ENCODE data around the gene ACVR1B. TPM values are rescaled to one million over a fixed set of nuclear protein-coding genes. Genes with fewer than 3 reads are reported as not detected.
A peak's percentile ranks its signal among the peaks of the same experiment; 100 is the strongest.

The ACVR1B gene
- total RNA-seq, 1 experiment from 2014 or later, result 112 TPM

DNA sequence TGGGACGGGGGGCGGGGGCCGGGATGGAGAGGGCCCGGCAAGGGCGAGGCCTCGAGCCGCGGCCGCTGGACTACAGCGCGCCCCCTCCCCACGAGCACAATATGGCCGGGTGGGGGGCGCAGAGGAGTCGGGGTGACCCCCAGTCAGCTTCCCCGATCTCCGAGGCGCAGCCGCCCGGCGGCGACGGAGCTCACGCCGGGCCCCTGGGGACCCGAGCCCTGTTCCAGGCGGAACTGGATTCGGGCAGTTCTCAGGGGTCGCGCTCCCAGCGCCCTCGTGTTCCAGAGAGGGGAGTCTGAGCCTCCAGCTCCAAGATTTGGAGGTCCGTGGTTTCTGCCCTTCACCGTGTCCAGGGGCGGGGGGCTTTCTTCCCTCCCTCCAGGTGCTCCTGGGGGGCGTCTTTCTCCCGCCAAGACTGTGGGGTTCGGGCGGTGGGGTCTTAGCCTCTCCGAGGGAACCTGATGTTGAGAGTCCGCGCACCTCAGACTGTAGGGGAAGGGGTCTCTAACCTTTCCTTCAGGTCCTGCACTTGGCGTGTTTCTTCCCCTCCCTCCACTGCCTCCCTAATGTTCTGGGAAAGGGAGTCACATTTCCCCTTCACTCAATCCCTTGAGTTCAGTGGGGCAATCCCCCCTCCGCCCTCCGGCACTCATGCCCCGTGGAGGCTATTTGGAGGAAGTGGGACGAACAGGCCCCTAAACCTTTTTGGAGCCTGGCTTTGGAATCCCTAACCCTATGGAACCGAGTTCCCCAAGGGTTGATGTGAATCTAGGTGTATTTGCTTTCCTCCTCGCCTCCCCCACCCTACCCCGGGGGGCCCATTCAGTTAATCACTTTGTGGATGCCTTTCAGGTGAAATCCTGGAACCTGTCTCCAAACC is 584 bp downstream of the ACVR1B start:
- no peaks in the 10 kb centered on the region for H3K27me3 ChIP-seq (replicated peaks; ENCODE audit: control insufficient read depth, insufficient read depth, low read length)
- TF ChIP-seq, protein P1, sequence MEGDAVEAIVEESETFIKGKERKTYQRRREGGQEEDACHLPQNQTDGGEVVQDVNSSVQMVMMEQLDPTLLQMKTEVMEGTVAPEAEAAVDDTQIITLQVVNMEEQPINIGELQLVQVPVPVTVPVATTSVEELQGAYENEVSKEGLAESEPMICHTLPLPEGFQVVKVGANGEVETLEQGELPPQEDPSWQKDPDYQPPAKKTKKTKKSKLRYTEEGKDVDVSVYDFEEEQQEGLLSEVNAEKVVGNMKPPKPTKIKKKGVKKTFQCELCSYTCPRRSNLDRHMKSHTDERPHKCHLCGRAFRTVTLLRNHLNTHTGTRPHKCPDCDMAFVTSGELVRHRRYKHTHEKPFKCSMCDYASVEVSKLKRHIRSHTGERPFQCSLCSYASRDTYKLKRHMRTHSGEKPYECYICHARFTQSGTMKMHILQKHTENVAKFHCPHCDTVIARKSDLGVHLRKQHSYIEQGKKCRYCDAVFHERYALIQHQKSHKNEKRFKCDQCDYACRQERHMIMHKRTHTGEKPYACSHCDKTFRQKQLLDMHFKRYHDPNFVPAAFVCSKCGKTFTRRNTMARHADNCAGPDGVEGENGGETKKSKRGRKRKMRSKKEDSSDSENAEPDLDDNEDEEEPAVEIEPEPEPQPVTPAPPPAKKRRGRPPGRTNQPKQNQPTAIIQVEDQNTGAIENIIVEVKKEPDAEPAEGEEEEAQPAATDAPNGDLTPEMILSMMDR (IDR thresholded peaks at IDR 0.05; ENCODE audit: insufficient read depth in 1 of 2, low read depth in 1 of 2, low read length in 1 of 2, severe bottlenecking in 1 of 2, unreplicated experiment in 1 of 2), result no peak
- Mint-ChIP-seq H3K4me3 (ENCODE audit: unreplicated experiment) (peak overlapping the region; percentile 87), H3K27ac (ENCODE audit: unreplicated experiment) (peak overlapping the region; percentile 78), H3K27me3 (ENCODE audit: insufficient read depth, unreplicated experiment) (no peaks in the 10 kb centered on the region), H3K4me1 (ENCODE audit: low read depth, unreplicated experiment) (peaks cover 33% of the 10 kb centered on the region), H3K36me3 (ENCODE audit: insufficient read depth, unreplicated experiment) (peaks cover 15% of the 10 kb centered on the region), H3K9me3 (ENCODE audit: unreplicated experiment) (no peaks in the 10 kb centered on the region)
- ChIA-PET POLR2A (interaction anchor here (0.5 to 0.9 kb wide), 3 partner anchors 10 to 32 kb away, joined by 3 to 8 read pairs (median 4); no protein-coding TSS in a partner anchor), CTCF (interaction anchor here (1.4 kb wide), 1 partner anchor 73 kb away, joined by 6 read pairs; no protein-coding TSS in a partner anchor)
- no TSS peak for BruUV-seq (replicated peaks)
- H3K4me1 ChIP-seq, result peaks cover 30% of the 10 kb centered on the region
- intact Hi-C loops (cut with micrococcal nuclease; ENCODE audit: unreplicated experiment), result loop anchor here (1.0 to 2.0 kb wide), 3 partner anchors 9 to 57 kb away; no protein-coding TSS in a partner anchor
- no peaks in the 10 kb centered on the region for H3K9me3 ChIP-seq
- H3K36me3 ChIP-seq (ENCODE audit: control insufficient read depth, insufficient read depth, low read length), result no peaks in the 10 kb centered on the region
- H3K4me3 ChIP-seq (ENCODE audit: low read depth, low read length), result peak overlapping the region; percentile 72
- peak in 1 of 2 experiments; percentile 36 for DNase-seq

GRCh38 chr12:51953089-51953488 is 1.6 kb downstream of the ACVR1B start:
- intact Hi-C loops (cut with micrococcal nuclease; ENCODE audit: unreplicated experiment), result loop anchor here (2.0 kb wide), 1 partner anchor 58 kb away; no protein-coding TSS in a partner anchor
- H3K4me1 Mint-ChIP-seq (ENCODE audit: low read depth, unreplicated experiment), result peaks cover 33% of the 10 kb centered on the region
- no peaks in the 10 kb centered on the region for H3K9me3 Mint-ChIP-seq (ENCODE audit: unreplicated experiment)
- no peaks in the 10 kb centered on the region for H3K9me3 ChIP-seq
- peak overlapping the region; percentile 87 for H3K4me3 Mint-ChIP-seq (ENCODE audit: unreplicated experiment)
- peak overlapping the region; percentile 78 for H3K27ac Mint-ChIP-seq (ENCODE audit: unreplicated experiment)
- H3K36me3 ChIP-seq (ENCODE audit: control insufficient read depth, insufficient read depth, low read length), result no peaks in the 10 kb centered on the region
- BruUV-seq (replicated peaks), result no TSS peak
- H3K4me3 ChIP-seq (ENCODE audit: low read depth, low read length), result peak overlapping the region; percentile 72
- ChIA-PET CTCF (interaction anchor here (0.7 kb wide), 1 partner anchor 24 kb away, joined by 5 read pairs; no protein-coding TSS in a partner anchor), POLR2A (interaction anchor here (1.0 kb wide), 1 partner anchor 24 kb away, joined by 3 read pairs; no protein-coding TSS in a partner anchor)
- H3K27me3 Mint-ChIP-seq (ENCODE audit: insufficient read depth, unreplicated experiment), result no peaks in the 10 kb centered on the region
- peaks cover 22% of the 10 kb centered on the region for H3K36me3 Mint-ChIP-seq (ENCODE audit: insufficient read depth, unreplicated experiment)
- no peak for DNase-seq
- TF ChIP-seq, protein P1 (IDR thresholded peaks at IDR 0.05; ENCODE audit: insufficient read depth in 1 of 2, low read depth in 1 of 2, low read length in 1 of 2, severe bottlenecking in 1 of 2, unreplicated experiment in 1 of 2), result no peak
- no peaks in the 10 kb centered on the region for H3K27me3 ChIP-seq (replicated peaks; ENCODE audit: control insufficient read depth, insufficient read depth, low read length)
- H3K4me1 ChIP-seq, result peaks cover 36% of the 10 kb centered on the region

- Mint-ChIP-seq H3K4me3 (ENCODE audit: unreplicated experiment) (peak overlapping the region; percentile 87), H3K27me3 (ENCODE audit: insufficient read depth, unreplicated experiment) (no peaks in the 10 kb centered on the region), H3K4me1 (ENCODE audit: low read depth, unreplicated experiment) (peaks cover 35% of the 10 kb centered on the region), H3K36me3 (ENCODE audit: insufficient read depth, unreplicated experiment) (peaks cover 29% of the 10 kb centered on the region), H3K9me3 (ENCODE audit: unreplicated experiment) (no peaks in the 10 kb centered on the region), H3K27ac (ENCODE audit: unreplicated experiment) (peak overlapping the region; percentile 78)
- TF ChIP-seq, protein P1 (IDR thresholded peaks at IDR 0.05; ENCODE audit: insufficient read depth in 1 of 2, low read depth in 1 of 2, low read length in 1 of 2, severe bottlenecking in 1 of 2, unreplicated experiment in 1 of 2), result no peak
- CTCF ChIA-PET, result interaction anchor here (1.0 to 1.1 kb wide), 2 partner anchors 18 to 23 kb away, joined by 4 to 5 read pairs; no protein-coding TSS in a partner anchor
- peak overlapping the region; percentile 72 for H3K4me3 ChIP-seq (ENCODE audit: low read depth, low read length)
- intact Hi-C loops (cut with micrococcal nuclease; ENCODE audit: unreplicated experiment), result loop anchor here (1.0 to 2.0 kb wide), 2 partner anchors 26 to 59 kb away; no protein-coding TSS in a partner anchor
- peaks cover 41% of the 10 kb centered on the region for H3K4me1 ChIP-seq
- no peaks in the 10 kb centered on the region for H3K27me3 ChIP-seq (replicated peaks; ENCODE audit: control insufficient read depth, insufficient read depth, low read length)
- H3K36me3 ChIP-seq (ENCODE audit: control insufficient read depth, insufficient read depth, low read length), result no peaks in the 10 kb centered on the region
- TSS peak; percentile 28 for BruUV-seq (replicated peaks)
- no peak for DNase-seq
- POLR2A ChIA-PET, result interaction anchor here (0.5 to 1.0 kb wide), 2 partner anchors 12 to 23 kb away, joined by 3 read pairs; no protein-coding TSS in a partner anchor
- H3K9me3 ChIP-seq, result no peaks in the 10 kb centered on the region
These were observed 2.4 kb downstream of the ACVR1B start for GRCh38 chr12:51953864-51954263.

Measured in Caco-2 (cell line).